Measurements from ENCODE around the gene ABHD12B. TPM values are rescaled to one million over a fixed set of nuclear protein-coding genes. Genes with fewer than 3 reads are reported as not detected.
"Not testable (repeated sequence)": the region's sequence is repeated elsewhere in the genome, so short reads cannot be mapped to it uniquely, and the experiment has no call there.

The ABHD12B gene
- total RNA-seq, 1 experiment from 2014 or later, result not detected

- Histone ChIP-seq H3K9me2 (ENCODE audit: insufficient read depth) (no peaks in the 10 kb centered on the region), H3F3A (ENCODE audit: insufficient read depth, low read depth) (peaks cover 10% of the 10 kb centered on the region; the same call in 1 of the 2 replicates), H3K79me2 (ENCODE audit: low read depth) (no peaks in the 10 kb centered on the region), H3K4me3 (no peak overlapping the region), H3K27me3 (ENCODE audit: insufficient read depth, low read depth) (no peaks in the 10 kb centered on the region), H2AFZ (no peak overlapping the region), H3K9me3 (ENCODE audit: insufficient read depth, low read depth) (no peaks in the 10 kb centered on the region), H4K20me1 (ENCODE audit: insufficient read depth) (no peaks in the 10 kb centered on the region), H3K4me2 (peak overlapping the region; percentile 8; the same call in 1 of the 2 replicates), H3K36me3 (ENCODE audit: low read depth) (peaks cover 32% of the 10 kb centered on the region), H3K4me1 (replicated peaks; ENCODE audit: insufficient read depth) (peaks cover 19% of the 10 kb centered on the region), H3K27ac (0 out of 2 replicates have a peak overlapping the region, but pooled peaks have one; percentile 18)
- BruUV-seq (replicated peaks), result no TSS peak
- CTCF ChIA-PET, result no interaction called here
- POLR2A ChIA-PET (ENCODE audit: unreplicated experiment), result interaction anchor here (0.6 kb wide), 2 partner anchors 33 to 142 kb away, joined by 3 to 5 read pairs; partner anchors contain the start of gene PYGL
- intact Hi-C loops (cut with micrococcal nuclease; ENCODE audit: unreplicated experiment), result no loop called here
- peak; percentile 19 to 82 for DNase-seq
- TF ChIP-seq EZH2 (IDR thresholded peaks at IDR 0.05; ENCODE audit: low read depth) (no peak), CTCF (conservative IDR thresholded peaks at IDR 0.05) (no peak)
Observed at GRCh38 chr14:50910495-50911420, 38.9 kb downstream of the ABHD12B start.

- intact Hi-C loops (cut with micrococcal nuclease; ENCODE audit: unreplicated experiment), result no loop called here
- ChIA-PET POLR2A (ENCODE audit: unreplicated experiment) (interaction anchor here (0.5 kb wide), 1 partner anchor 290 kb away, joined by 4 read pairs; no protein-coding TSS in a partner anchor), CTCF (no interaction called here)
- TF ChIP-seq CTCF (conservative IDR thresholded peaks at IDR 0.05) (no peak), EZH2 (IDR thresholded peaks at IDR 0.05; ENCODE audit: low read depth) (no peak)
- Histone ChIP-seq H3K4me3 (no peak overlapping the region), H3K4me1 (replicated peaks; ENCODE audit: insufficient read depth) (no peaks in the 10 kb centered on the region), H3K27ac (no peak overlapping the region), H3K79me2 (ENCODE audit: low read depth) (no peaks in the 10 kb centered on the region), H3K36me3 (ENCODE audit: low read depth) (peaks cover 7% of the 10 kb centered on the region; the same call in 1 of the 2 replicates), H3K4me2 (no peak overlapping the region), H3F3A (ENCODE audit: insufficient read depth, low read depth) (no peaks in the 10 kb centered on the region), H3K27me3 (ENCODE audit: insufficient read depth, low read depth) (no peaks in the 10 kb centered on the region), H3K9me3 (ENCODE audit: insufficient read depth, low read depth) (no peaks in the 10 kb centered on the region), H4K20me1 (ENCODE audit: insufficient read depth) (no peaks in the 10 kb centered on the region), H3K9me2 (ENCODE audit: insufficient read depth) (no peaks in the 10 kb centered on the region), H2AFZ (no peak overlapping the region)
- BruUV-seq (replicated peaks), result no TSS peak
- no peak for DNase-seq
Observed at GRCh38 chr14:50917449-50917848, 45.6 kb downstream of the ABHD12B start.

- H4K20me1 ChIP-seq (ENCODE audit: insufficient read depth); H3K27ac ChIP-seq; POLR2A ChIA-PET (ENCODE audit: unreplicated experiment); H3K36me3 ChIP-seq (ENCODE audit: low read depth); BruUV-seq (replicated peaks); H3K79me2 ChIP-seq (ENCODE audit: low read depth); DNase-seq; H2AFZ ChIP-seq; H3K9me3 ChIP-seq (ENCODE audit: insufficient read depth, low read depth); H3K4me3 ChIP-seq; H3K9me2 ChIP-seq (ENCODE audit: insufficient read depth); H3K4me2 ChIP-seq; H3F3A ChIP-seq (ENCODE audit: insufficient read depth, low read depth); H3K27me3 ChIP-seq (ENCODE audit: insufficient read depth, low read depth); intact Hi-C loops (cut with micrococcal nuclease; ENCODE audit: unreplicated experiment); H3K4me1 ChIP-seq (replicated peaks; ENCODE audit: insufficient read depth): not testable (repeated sequence)
- CTCF ChIA-PET, result interaction anchor here (0.6 kb wide), 1 partner anchor 319 kb away, joined by 4 read pairs; no protein-coding TSS in a partner anchor
Observed at GRCh38 chr14:50919524-50919923, 47.7 kb downstream of the ABHD12B start.

All from PC-9 (cell line).